HepG2 (cell line): ENCODE measurements around the gene MUL1. TPM values are rescaled to one million over a fixed set of nuclear protein-coding genes. Genes with fewer than 3 reads are reported as not detected.

Experiments
- BHLHE40 ChIP-seq: IDR thresholded peaks from 2 replicates; pipeline ENCODE4 v1.6.1; 2011; ENCODE audit warnings: low read length, improper control_type of control experiment
- FIP1L1 ChIP-seq: fragments of 200-400 bp; formaldehyde crosslinking; IDR thresholded peaks from 2 replicates; pipeline ENCODE4 v1.6.1; 2018; ENCODE audit warnings: low read depth, mild to moderate bottlenecking, low read length, moderate library complexity, borderline replicate concordance; ENCODE audit not compliant: insufficient read depth
- KDM5A ChIP-seq: fragments of 200-600 bp; sonication (generic); IDR thresholded peaks from 2 replicates; pipeline ENCODE4 v1.7.0; 2018; ENCODE audit warnings: antibody characterized with exemption, mild to moderate bottlenecking, low read length, borderline replicate concordance
- NCOA1 ChIP-seq: sonication (generic); formaldehyde crosslinking; IDR thresholded peaks from 2 replicates; pipeline ENCODE4 v1.9.0; 2021; ENCODE audit warnings: missing genetic modification reagents
- NFKBIZ ChIP-seq: IDR thresholded peaks from 2 replicates; pipeline ENCODE4 v1.6.1; 2018; ENCODE audit warnings: missing genetic modification reagents, missing compliant biosample characterization
- PHB2 ChIP-seq: fragments of 450-650 bp; IDR thresholded peaks from 2 replicates; pipeline ENCODE4 v1.6.1; 2018; ENCODE audit not compliant: partially characterized antibody
- PHF5A ChIP-seq: IDR thresholded peaks from one replicate; pipeline ENCODE4 v1.6.1; 2018; ENCODE audit warnings: low read depth, missing genetic modification reagents; ENCODE audit not compliant: unreplicated experiment
- RARG ChIP-seq: sonication (generic); formaldehyde crosslinking; IDR thresholded peaks from 2 replicates; pipeline ENCODE4 v1.4.0; 2020; ENCODE audit warnings: low read depth, mild to moderate bottlenecking, missing genetic modification reagents
- RFX5 ChIP-seq: IDR thresholded peaks from 2 replicates; pipeline ENCODE4 v1.6.1; 2011; ENCODE audit warnings: low read depth, low read length, improper control_type of control experiment
- RXRA ChIP-seq: sonication (generic); formaldehyde crosslinking; IDR thresholded peaks from 2 replicates; pipeline ENCODE4 v1.5.1; 2020; ENCODE audit warnings: missing genetic modification reagents
- SAFB2 ChIP-seq: sonication (generic); formaldehyde crosslinking; IDR thresholded peaks from 2 replicates; pipeline ENCODE4 v1.5.1; 2020; ENCODE audit warnings: missing genetic modification reagents, low read depth, mild to moderate bottlenecking, borderline replicate concordance
- SP140L ChIP-seq: sonication (generic); formaldehyde crosslinking; IDR thresholded peaks from 2 replicates; pipeline ENCODE4 v1.4.0; 2020; ENCODE audit warnings: missing genetic modification reagents, borderline replicate concordance
- TCF7 ChIP-seq: sonication (generic); IDR thresholded peaks from 2 replicates; pipeline ENCODE4 v1.6.1; 2016; ENCODE audit warnings: antibody characterized with exemption, low read depth
- ZC3H13 ChIP-seq: sonication (generic); formaldehyde crosslinking; IDR thresholded peaks from 2 replicates; pipeline ENCODE4 v1.8.1; 2023; ENCODE audit warnings: mild to moderate bottlenecking, missing genetic modification reagents, moderate library complexity
- ZC3H4 ChIP-seq: sonication (generic); formaldehyde crosslinking; IDR thresholded peaks from 2 replicates; pipeline ENCODE4 v1.4.0; 2020; ENCODE audit warnings: missing genetic modification reagents, borderline replicate concordance
- ZFP37 ChIP-seq: sonication (generic); formaldehyde crosslinking; IDR thresholded peaks from 2 replicates; pipeline ENCODE4 v1.4.0; 2020; ENCODE audit warnings: missing genetic modification reagents, borderline replicate concordance
- ZFP82 ChIP-seq: sonication (generic); formaldehyde crosslinking; IDR thresholded peaks from 2 replicates; pipeline ENCODE4 v1.5.1; 2020; ENCODE audit warnings: mild to moderate bottlenecking, missing genetic modification reagents, borderline replicate concordance
- ZFP90 ChIP-seq: sonication (generic); formaldehyde crosslinking; IDR thresholded peaks from 2 replicates; pipeline ENCODE4 v1.8.0; 2022; ENCODE audit warnings: missing genetic modification reagents, mild to moderate bottlenecking, inconsistent platforms, borderline replicate concordance
- ZNF34 ChIP-seq: sonication (generic); formaldehyde crosslinking; IDR thresholded peaks from 2 replicates; pipeline ENCODE4 v1.4.0; 2020; ENCODE audit warnings: mild to moderate bottlenecking, missing genetic modification reagents, borderline replicate concordance
- ZNF350 ChIP-seq: sonication (generic); formaldehyde crosslinking; IDR thresholded peaks from 2 replicates; pipeline ENCODE4 v1.4.0; 2020; ENCODE audit warnings: mild to moderate bottlenecking, low read depth, missing genetic modification reagents, borderline replicate concordance
- ZNF713 ChIP-seq: sonication (generic); formaldehyde crosslinking; IDR thresholded peaks from 2 replicates; pipeline ENCODE4 v1.4.0; 2020; ENCODE audit warnings: mild to moderate bottlenecking, missing genetic modification reagents
- ZNF850 ChIP-seq: sonication (generic); formaldehyde crosslinking; conservative IDR thresholded peaks from 2 replicates; pipeline ENCODE4 v1.9.0; 2021; ENCODE audit warnings: mild to moderate bottlenecking, missing genetic modification reagents
- polyA plus RNA-seq, 8 experiments: library from polyadenylated mRNA; depleted of rRNA in 3 of 8; stranded (reverse) in 7 of 8; unstranded in 1 of 8; fragments of >200 nt; fragmentation: Illumina TruSeq in 4 of 8; extraction: Trizol in 4 of 8; gene quantifications; 2 replicates each; pipeline versions ENCODE4 v1.2.1 to v1.2.3, GENCODE V29; 2011 to 2016; ENCODE audit warnings: low read depth in 4 of 8, missing spikeins in 1 of 8, mixed read lengths in 1 of 8; ENCODE audit not compliant: insufficient read depth in 1 of 8
- total RNA-seq, 5 experiments: library from RNA; depleted of rRNA; stranded (reverse); fragments of >200 nt; fragmentation: Illumina TruSeq; extraction: Trizol; gene quantifications; 2 replicates each; pipeline ENCODE4 v1.2.3, GENCODE V29; 2016; ENCODE audit warnings: low read depth in 1 of 5
- TF ChIP-seq, protein P1 (sequence below): IDR thresholded peaks from 2 replicates; pipeline ENCODE4 v1.6.1; 2016; ENCODE audit warnings: mild to moderate bottlenecking
- TF ChIP-seq, protein P2 (sequence below): sonication (generic); formaldehyde crosslinking; IDR thresholded peaks from 2 replicates; pipeline ENCODE4 v1.5.1; 2020; ENCODE audit warnings: missing genetic modification reagents, mild to moderate bottlenecking, borderline replicate concordance
- TF ChIP-seq, protein P3 (sequence below): sonication (generic); formaldehyde crosslinking; IDR thresholded peaks from 2 replicates; pipeline ENCODE4 v1.5.0; 2020; ENCODE audit warnings: missing genetic modification reagents
- TF ChIP-seq, protein P4 (sequence below): sonication (generic); formaldehyde crosslinking; IDR thresholded peaks from 2 replicates; pipeline ENCODE4 v1.5.0; 2020; ENCODE audit warnings: missing genetic modification reagents, mild to moderate bottlenecking, borderline replicate concordance

The MUL1 gene
- total and polyA plus RNA-seq, 2 of the 13 experiments (the other 11 are each of a cell fraction or from before 2014, with no cell fraction given): 21.5 to 26.5 TPM

DNA sequence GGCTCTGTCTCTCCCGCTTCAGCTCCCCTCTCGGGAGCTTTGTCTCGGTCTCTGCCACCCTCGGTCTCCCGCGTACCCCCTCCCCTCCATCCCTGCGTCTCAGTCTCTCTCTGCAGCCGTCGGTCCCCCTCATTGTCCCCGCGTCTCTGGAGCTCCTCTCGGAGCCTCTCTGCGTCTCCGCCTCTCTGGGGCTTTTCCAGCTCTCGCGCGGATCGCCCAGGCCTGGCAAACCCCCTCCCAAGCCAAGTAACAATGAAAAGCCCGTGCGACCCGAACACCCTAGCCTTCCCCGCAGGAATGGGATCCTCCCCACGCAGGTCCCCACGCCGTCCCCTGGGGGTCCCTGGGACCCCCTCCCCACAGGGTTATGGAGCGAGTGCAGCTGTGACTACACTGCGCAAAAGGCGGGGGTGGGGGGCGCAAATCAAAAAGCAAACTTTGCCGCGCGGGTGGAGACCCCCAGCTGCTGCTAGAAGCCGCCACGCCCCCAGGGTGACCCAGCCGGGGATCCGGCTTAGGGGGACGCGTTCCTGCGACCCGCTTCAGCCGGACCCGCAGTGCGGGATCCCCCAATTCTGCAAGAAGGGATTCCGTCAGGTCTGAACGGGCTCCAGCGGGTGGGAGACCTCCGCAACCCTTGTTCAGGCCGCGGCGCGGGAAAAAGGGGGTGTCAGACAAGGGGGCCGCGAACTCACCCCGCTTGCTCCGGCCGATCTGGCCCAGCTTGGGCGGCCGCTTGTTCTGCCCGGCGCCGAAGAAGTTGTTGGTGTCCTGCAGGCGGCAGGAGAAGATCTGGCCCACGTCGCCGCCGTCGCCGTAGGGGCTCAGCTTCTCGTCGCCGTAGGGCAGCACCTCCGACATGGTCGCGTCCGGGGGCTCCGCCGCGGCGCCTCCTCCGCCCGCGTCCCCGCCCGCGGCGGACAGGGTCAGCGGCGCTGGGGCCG is 23.2 kb downstream of the MUL1 start (continued):
- TF ChIP-seq RFX5 (no peak), ZFP82 (CRISPR knock-in tag) (0 out of 2 replicates have a peak, but pooled peaks have one; percentile 15), BHLHE40 (no peak), ZNF713 (CRISPR knock-in tag) (no peak), SAFB2 (CRISPR knock-in tag) (no peak), NFKBIZ (CRISPR knock-in tag) (no peak), ZNF34 (CRISPR knock-in tag) (no peak), RXRA (CRISPR knock-in tag) (no peak), KDM5A (0 out of 2 replicates have a peak, but pooled peaks have one; percentile 10), ZFP90 (CRISPR knock-in tag) (no peak), TCF7 (no peak), RARG (no peak), ZNF350 (CRISPR knock-in tag) (no peak), FIP1L1 (no peak), SP140L (no peak), ZNF850 (CRISPR knock-in tag) (no peak), ZC3H13 (CRISPR knock-in tag) (peak; percentile 29; the same call in 1 of the 2 replicates), ZC3H4 (CRISPR knock-in tag) (no peak), PHF5A (CRISPR knock-in tag) (no peak), NCOA1 (CRISPR knock-in tag) (no peak), PHB2 (no peak), ZFP37 (no peak)
- TF ChIP-seq, protein P1, sequence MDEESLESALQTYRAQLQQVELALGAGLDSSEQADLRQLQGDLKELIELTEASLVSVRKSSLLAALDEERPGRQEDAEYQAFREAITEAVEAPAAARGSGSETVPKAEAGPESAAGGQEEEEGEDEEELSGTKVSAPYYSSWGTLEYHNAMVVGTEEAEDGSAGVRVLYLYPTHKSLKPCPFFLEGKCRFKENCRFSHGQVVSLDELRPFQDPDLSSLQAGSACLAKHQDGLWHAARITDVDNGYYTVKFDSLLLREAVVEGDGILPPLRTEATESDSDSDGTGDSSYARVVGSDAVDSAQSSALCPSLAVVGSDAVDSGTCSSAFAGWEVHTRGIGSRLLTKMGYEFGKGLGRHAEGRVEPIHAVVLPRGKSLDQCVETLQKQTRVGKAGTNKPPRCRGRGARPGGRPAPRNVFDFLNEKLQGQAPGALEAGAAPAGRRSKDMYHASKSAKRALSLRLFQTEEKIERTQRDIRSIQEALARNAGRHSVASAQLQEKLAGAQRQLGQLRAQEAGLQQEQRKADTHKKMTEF (CRISPR knock-in tag): no peak
- TF ChIP-seq, protein P2, sequence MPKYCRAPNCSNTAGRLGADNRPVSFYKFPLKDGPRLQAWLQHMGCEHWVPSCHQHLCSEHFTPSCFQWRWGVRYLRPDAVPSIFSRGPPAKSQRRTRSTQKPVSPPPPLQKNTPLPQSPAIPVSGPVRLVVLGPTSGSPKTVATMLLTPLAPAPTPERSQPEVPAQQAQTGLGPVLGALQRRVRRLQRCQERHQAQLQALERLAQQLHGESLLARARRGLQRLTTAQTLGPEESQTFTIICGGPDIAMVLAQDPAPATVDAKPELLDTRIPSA: no peak
- TF ChIP-seq, protein P3, sequence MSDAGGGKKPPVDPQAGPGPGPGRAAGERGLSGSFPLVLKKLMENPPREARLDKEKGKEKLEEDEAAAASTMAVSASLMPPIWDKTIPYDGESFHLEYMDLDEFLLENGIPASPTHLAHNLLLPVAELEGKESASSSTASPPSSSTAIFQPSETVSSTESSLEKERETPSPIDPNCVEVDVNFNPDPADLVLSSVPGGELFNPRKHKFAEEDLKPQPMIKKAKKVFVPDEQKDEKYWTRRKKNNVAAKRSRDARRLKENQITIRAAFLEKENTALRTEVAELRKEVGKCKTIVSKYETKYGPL (CRISPR knock-in tag): no peak
- TF ChIP-seq, protein P4, sequence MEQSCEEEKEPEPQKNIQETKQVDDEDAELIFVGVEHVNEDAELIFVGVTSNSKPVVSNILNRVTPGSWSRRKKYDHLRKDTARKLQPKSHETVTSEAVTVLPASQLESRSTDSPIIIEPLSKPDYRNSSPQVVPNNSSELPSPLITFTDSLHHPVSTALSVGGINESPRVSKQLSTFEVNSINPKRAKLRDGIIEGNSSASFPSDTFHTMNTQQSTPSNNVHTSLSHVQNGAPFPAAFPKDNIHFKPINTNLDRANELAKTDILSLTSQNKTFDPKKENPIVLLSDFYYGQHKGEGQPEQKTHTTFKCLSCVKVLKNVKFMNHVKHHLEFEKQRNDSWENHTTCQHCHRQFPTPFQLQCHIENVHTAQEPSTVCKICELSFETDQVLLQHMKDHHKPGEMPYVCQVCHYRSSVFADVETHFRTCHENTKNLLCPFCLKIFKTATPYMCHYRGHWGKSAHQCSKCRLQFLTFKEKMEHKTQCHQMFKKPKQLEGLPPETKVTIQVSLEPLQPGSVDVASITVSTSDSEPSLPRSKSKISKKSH (CRISPR knock-in tag): 0 out of 2 replicates have a peak, but pooled peaks have one; percentile 31
